T-helper 2 cell treated with Interferon-gamma antibody and Interleukin-4, amounts not matched to agents 5 μg/mL and 100 μg/mL, for 36 hours (primary cell): ENCODE measurements around the gene PTPRC.

Experiments
- DNase-seq: peaks from one replicate; pipeline ENCODE4 v3.0.0; 2021; ENCODE audit warnings: low spot score
- H3K27ac Mint-ChIP-seq: one replicate; pipeline ENCODE4 v1.8.0; 2021; ENCODE audit warnings: mild to moderate bottlenecking, mixed read lengths
- H3K27me3 Mint-ChIP-seq: one replicate; pipeline ENCODE4 v1.8.0; 2021; ENCODE audit warnings: low read depth, mixed read lengths
- H3K36me3 Mint-ChIP-seq: one replicate; pipeline ENCODE4 v1.8.0; 2021; ENCODE audit warnings: low read depth, mixed read lengths
- H3K4me1 Mint-ChIP-seq: one replicate; pipeline ENCODE4 v1.8.0; 2021; ENCODE audit warnings: low read depth, mixed read lengths
- H3K4me3 Mint-ChIP-seq: one replicate; pipeline ENCODE4 v1.8.0; 2022; ENCODE audit warnings: mild to moderate bottlenecking, moderate library complexity, mixed read lengths
- H3K9me3 Mint-ChIP-seq: one replicate; pipeline ENCODE4 v1.8.0; 2021; ENCODE audit warnings: mixed read lengths

PTPRC gene

GRCh38 chr1:198664068-198664788 is 25.4 kb downstream of the PTPRC start:
- no peak for DNase-seq
- peaks cover 59% of the 10 kb centered on the region for H3K36me3 Mint-ChIP-seq
- H3K4me3 Mint-ChIP-seq = peak overlapping the region; percentile 79
- H3K9me3 Mint-ChIP-seq = no peaks in the 10 kb centered on the region
- H3K27ac Mint-ChIP-seq = peak overlapping the region; percentile 82
- peaks cover 71% of the 10 kb centered on the region for H3K4me1 Mint-ChIP-seq
- no peaks in the 10 kb centered on the region for H3K27me3 Mint-ChIP-seq

DNA sequence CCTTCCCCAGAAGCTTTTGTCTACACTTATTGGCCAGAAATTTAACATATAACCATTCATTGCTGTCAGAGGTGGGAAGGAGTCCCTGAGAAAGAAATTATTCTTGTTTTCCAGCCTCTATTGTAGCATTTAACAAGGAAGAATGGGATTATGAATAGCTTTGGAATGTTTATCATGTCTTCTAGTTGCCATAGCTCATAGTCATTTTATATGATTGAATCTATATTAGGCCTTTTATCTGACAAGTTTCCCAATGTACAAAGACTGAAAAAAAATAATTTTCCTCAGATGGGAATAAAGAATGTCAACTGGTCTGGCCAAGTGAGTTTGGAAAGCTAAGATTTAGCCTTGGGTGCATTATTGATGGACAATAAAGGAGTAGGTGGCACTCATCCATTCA is 28.3 kb downstream of the PTPRC start:
- Mint-ChIP-seq H3K9me3 (no peaks in the 10 kb centered on the region), H3K4me3 (peak overlapping the region; percentile 75), H3K27ac (peak overlapping the region; percentile 93), H3K27me3 (no peaks in the 10 kb centered on the region), H3K4me1 (peaks cover 79% of the 10 kb centered on the region), H3K36me3 (peaks cover 66% of the 10 kb centered on the region)
- no peak for DNase-seq

GRCh38 chr1:198667807-198668206 is 29.0 kb downstream of the PTPRC start:
- DNase-seq = no peak
- Mint-ChIP-seq H3K4me1 (peaks cover 80% of the 10 kb centered on the region), H3K27ac (peak overlapping the region; percentile 93), H3K36me3 (peaks cover 66% of the 10 kb centered on the region), H3K27me3 (no peaks in the 10 kb centered on the region), H3K9me3 (no peaks in the 10 kb centered on the region), H3K4me3 (peak overlapping the region; percentile 75)

- Mint-ChIP-seq H3K36me3 (peaks cover 66% of the 10 kb centered on the region), H3K4me1 (peaks cover 81% of the 10 kb centered on the region), H3K9me3 (no peaks in the 10 kb centered on the region), H3K27me3 (no peaks in the 10 kb centered on the region), H3K27ac (peak overlapping the region; percentile 93), H3K4me3 (peak overlapping the region; percentile 75)
- peak; percentile 64 for DNase-seq
These were observed 30.3 kb downstream of the PTPRC start for GRCh38 chr1:198669023-198669698.

GRCh38 chr1:198669771-198670170 is 30.9 kb downstream of the PTPRC start:
- DNase-seq = no peak
- peaks cover 63% of the 10 kb centered on the region for H3K36me3 Mint-ChIP-seq
- no peaks in the 10 kb centered on the region for H3K9me3 Mint-ChIP-seq
- no peaks in the 10 kb centered on the region for H3K27me3 Mint-ChIP-seq
- peak overlapping the region; percentile 70 for H3K4me3 Mint-ChIP-seq
- peak overlapping the region; percentile 93 for H3K27ac Mint-ChIP-seq
- peaks cover 77% of the 10 kb centered on the region for H3K4me1 Mint-ChIP-seq

DNA sequence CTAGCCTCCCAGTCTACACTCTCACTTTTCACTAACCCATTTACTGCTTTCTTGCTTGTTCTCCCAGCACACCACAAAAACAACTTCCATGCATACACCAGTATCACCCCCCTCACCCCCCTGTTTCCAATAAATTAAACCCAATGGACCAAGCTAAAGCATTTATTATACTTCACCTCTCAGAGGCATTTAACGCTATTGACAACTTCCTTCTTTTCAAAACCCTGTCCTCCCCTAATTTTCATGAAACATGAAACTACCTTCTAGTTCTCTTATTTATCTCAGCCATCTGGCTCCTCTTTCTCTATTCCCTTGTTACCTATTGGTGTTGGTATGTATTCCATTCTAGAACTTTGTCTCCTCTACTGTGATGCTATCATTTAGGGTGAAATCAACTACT is 32.3 kb downstream of the PTPRC start:
- H3K36me3 Mint-ChIP-seq = peaks cover 63% of the 10 kb centered on the region
- no peaks in the 10 kb centered on the region for H3K27me3 Mint-ChIP-seq
- peak overlapping the region; percentile 53 for H3K27ac Mint-ChIP-seq
- no peak for DNase-seq
- H3K9me3 Mint-ChIP-seq = no peaks in the 10 kb centered on the region
- peak overlapping the region; percentile 67 for H3K4me3 Mint-ChIP-seq
- H3K4me1 Mint-ChIP-seq = peaks cover 78% of the 10 kb centered on the region

- H3K27me3 Mint-ChIP-seq = no peaks in the 10 kb centered on the region
- H3K36me3 Mint-ChIP-seq = peaks cover 65% of the 10 kb centered on the region
- H3K27ac Mint-ChIP-seq = peak overlapping the region; percentile 22
- peaks cover 82% of the 10 kb centered on the region for H3K4me1 Mint-ChIP-seq
- no peak for DNase-seq
- H3K9me3 Mint-ChIP-seq = no peaks in the 10 kb centered on the region
- peak overlapping the region; percentile 61 for H3K4me3 Mint-ChIP-seq
These were observed 33.3 kb downstream of the PTPRC start for GRCh38 chr1:198672124-198672523.

DNA sequence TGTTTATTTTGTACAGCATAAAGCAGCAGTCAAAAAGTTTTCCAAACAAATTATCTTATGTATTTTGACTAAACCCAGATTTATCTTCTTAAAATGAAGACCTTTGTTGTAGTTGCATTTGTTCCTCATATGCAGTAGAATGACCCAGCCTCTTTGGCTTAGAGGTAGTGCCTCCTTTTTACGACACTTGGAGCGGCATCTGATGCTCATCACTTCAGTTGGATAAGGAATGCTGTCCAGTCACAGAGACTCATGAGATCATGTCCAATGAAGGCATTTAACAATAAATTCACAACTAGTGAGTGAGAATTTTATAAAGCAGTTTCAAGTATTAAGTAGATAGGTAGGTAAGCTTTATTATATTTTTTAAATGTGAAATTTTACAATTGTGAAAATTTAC is 35.2 kb downstream of the PTPRC start:
- Mint-ChIP-seq H3K4me1 (peaks cover 81% of the 10 kb centered on the region), H3K27me3 (no peaks in the 10 kb centered on the region), H3K9me3 (no peaks in the 10 kb centered on the region), H3K4me3 (peak overlapping the region; percentile 61), H3K36me3 (peaks cover 67% of the 10 kb centered on the region), H3K27ac (no peak overlapping the region)
- no peak for DNase-seq

- peak overlapping the region; percentile 82 for H3K4me3 Mint-ChIP-seq
- H3K27me3 Mint-ChIP-seq = no peaks in the 10 kb centered on the region
- no peak for DNase-seq
- H3K9me3 Mint-ChIP-seq = no peaks in the 10 kb centered on the region
- peaks cover 72% of the 10 kb centered on the region for H3K36me3 Mint-ChIP-seq
- H3K27ac Mint-ChIP-seq = peak overlapping the region; percentile 88
- H3K4me1 Mint-ChIP-seq = peaks cover 74% of the 10 kb centered on the region
These were observed 37.4 kb downstream of the PTPRC start for GRCh38 chr1:198676253-198676652.

- peak overlapping the region; percentile 82 for H3K4me3 Mint-ChIP-seq
- H3K27ac Mint-ChIP-seq = peak overlapping the region; percentile 91
- DNase-seq = no peak
- no peaks in the 10 kb centered on the region for H3K27me3 Mint-ChIP-seq
- H3K9me3 Mint-ChIP-seq = no peaks in the 10 kb centered on the region
- peaks cover 72% of the 10 kb centered on the region for H3K4me1 Mint-ChIP-seq
- peaks cover 67% of the 10 kb centered on the region for H3K36me3 Mint-ChIP-seq
These were observed 38.2 kb downstream of the PTPRC start for GRCh38 chr1:198677027-198677426.

DNA sequence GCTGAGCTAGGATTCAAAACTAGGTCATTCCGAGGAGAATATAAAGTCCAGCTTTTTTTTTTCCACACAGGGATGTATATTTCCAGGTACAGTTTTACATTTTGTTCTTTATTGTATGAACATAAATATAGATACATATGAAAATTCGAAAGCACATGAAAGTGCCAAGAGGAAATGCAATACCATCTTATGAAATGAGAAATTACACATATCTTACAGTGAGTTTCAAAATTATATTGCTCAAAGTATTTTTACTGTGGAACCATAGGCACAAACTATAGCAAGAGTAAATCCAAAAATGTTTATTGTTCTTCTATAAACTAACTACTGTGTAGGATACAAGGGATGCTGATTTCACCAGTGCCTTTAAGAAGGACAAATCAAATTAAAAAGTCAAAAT is 39.0 kb downstream of the PTPRC start:
- no peaks in the 10 kb centered on the region for H3K27me3 Mint-ChIP-seq
- peaks cover 65% of the 10 kb centered on the region for H3K36me3 Mint-ChIP-seq
- DNase-seq = no peak
- peak overlapping the region; percentile 91 for H3K27ac Mint-ChIP-seq
- H3K4me1 Mint-ChIP-seq = peaks cover 74% of the 10 kb centered on the region
- H3K9me3 Mint-ChIP-seq = no peaks in the 10 kb centered on the region
- H3K4me3 Mint-ChIP-seq = peak overlapping the region; percentile 82

DNA sequence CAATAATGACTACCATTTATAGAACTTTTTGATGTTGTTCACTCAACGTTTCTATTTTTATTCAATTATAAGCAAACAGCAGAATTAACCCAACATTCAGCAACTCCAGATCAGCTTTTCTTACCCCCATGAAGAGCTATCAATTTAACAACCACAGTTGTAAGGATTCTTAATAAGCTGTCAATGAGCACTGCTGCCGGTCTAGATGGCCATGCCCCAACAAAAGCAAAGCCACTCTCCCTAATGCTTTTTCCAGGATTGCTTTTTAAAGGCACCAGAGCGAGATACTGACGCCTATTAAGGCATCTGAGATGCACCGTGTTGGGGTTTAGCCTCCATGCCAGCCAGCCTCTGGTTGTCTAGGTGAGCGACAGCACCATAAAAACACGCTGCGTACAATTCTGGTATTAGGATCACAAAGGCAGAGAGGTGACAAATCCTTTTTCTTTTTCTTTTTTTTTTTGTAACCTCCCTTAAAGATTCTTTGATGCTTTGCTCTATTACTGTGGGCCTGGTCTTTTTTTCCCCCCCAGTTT is 39.5 kb downstream of the PTPRC start:
- Mint-ChIP-seq H3K4me3 (peak overlapping the region; percentile 82), H3K27ac (peak overlapping the region; percentile 91), H3K27me3 (no peaks in the 10 kb centered on the region), H3K9me3 (no peaks in the 10 kb centered on the region), H3K36me3 (peaks cover 63% of the 10 kb centered on the region), H3K4me1 (peaks cover 75% of the 10 kb centered on the region)
- DNase-seq = no peak

GRCh38 chr1:198678901-198679329 is 40.1 kb downstream of the PTPRC start:
- DNase-seq = no peak
- no peaks in the 10 kb centered on the region for H3K9me3 Mint-ChIP-seq
- peaks cover 76% of the 10 kb centered on the region for H3K4me1 Mint-ChIP-seq
- peak overlapping the region; percentile 91 for H3K27ac Mint-ChIP-seq
- no peaks in the 10 kb centered on the region for H3K27me3 Mint-ChIP-seq
- peak overlapping the region; percentile 82 for H3K4me3 Mint-ChIP-seq
- H3K36me3 Mint-ChIP-seq = peaks cover 67% of the 10 kb centered on the region

- no peak for DNase-seq
- peaks cover 79% of the 10 kb centered on the region for H3K4me1 Mint-ChIP-seq
- H3K27me3 Mint-ChIP-seq = no peaks in the 10 kb centered on the region
These were observed 40.8 kb downstream of the PTPRC start for GRCh38 chr1:198679535-198680173.

More at GRCh38 chr1:198679535-198680173, 40.8 kb downstream of the PTPRC start:
- Mint-ChIP-seq H3K9me3 (no peaks in the 10 kb centered on the region), H3K4me3 (peak overlapping the region; percentile 73), H3K27ac (peak overlapping the region; percentile 86), H3K36me3 (peaks cover 67% of the 10 kb centered on the region)
